ENCODE results near the gene TAF1A. TPM values are rescaled to one million over a fixed set of nuclear protein-coding genes. Genes with fewer than 3 reads are reported as not detected.

Gene TAF1A
- total and polyA plus RNA-seq, 7 donors, result 0.92 to 7.2 (median 3.3) TPM

GRCh38 chr1:222543817-222544216 lies 45.9 kb downstream of the TAF1A start:
- H3K9me3 ChIP-seq, result no peaks in the 10 kb centered on the region
- no peak for DNase-seq
- no peak overlapping the region for H3K27ac ChIP-seq
- H3K36me3 ChIP-seq, result no peaks in the 10 kb centered on the region
- H3K27me3 ChIP-seq, result peaks cover 0 to 31% (median 7%) of the 10 kb centered on the region in 3 donors
- no peaks in the 10 kb centered on the region for H3K4me1 ChIP-seq
- intact Hi-C loops (cut with DNase I), result no loop called here
- 89 to 90% methylated on average over 21 of the region's 21 CpGs for WGBS, 2 donors
- no peak overlapping the region for H3K4me3 ChIP-seq
- TF ChIP-seq, protein P1, sequence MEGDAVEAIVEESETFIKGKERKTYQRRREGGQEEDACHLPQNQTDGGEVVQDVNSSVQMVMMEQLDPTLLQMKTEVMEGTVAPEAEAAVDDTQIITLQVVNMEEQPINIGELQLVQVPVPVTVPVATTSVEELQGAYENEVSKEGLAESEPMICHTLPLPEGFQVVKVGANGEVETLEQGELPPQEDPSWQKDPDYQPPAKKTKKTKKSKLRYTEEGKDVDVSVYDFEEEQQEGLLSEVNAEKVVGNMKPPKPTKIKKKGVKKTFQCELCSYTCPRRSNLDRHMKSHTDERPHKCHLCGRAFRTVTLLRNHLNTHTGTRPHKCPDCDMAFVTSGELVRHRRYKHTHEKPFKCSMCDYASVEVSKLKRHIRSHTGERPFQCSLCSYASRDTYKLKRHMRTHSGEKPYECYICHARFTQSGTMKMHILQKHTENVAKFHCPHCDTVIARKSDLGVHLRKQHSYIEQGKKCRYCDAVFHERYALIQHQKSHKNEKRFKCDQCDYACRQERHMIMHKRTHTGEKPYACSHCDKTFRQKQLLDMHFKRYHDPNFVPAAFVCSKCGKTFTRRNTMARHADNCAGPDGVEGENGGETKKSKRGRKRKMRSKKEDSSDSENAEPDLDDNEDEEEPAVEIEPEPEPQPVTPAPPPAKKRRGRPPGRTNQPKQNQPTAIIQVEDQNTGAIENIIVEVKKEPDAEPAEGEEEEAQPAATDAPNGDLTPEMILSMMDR (IDR thresholded peaks at IDR 0.05), result no peak
- TF ChIP-seq POLR2AphosphoS5 (IDR thresholded peaks at IDR 0.05), result no peak

DNA sequence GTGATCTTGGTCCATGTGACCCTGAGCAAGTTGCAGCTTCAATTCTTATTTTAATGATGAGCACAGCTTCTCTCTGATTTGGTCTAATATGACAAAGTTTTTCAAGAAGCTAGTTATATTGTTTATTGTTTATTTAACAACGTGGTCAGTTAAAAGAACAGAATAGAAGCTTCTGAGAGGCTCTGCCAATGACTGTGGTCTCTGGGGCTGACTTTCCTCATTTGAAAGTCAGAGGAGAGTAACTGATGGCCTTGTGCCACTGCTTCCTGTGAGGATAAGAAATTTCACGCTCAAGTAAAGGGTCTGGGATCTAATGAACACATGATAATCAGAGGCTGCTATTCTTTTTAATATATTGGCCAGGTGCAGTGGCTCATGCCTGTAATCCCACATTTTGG lies 49.1 kb downstream of the TAF1A start:
- TF ChIP-seq POLR2A (IDR thresholded peaks at IDR 0.05), result no peak
- TF ChIP-seq, protein P1 (IDR thresholded peaks at IDR 0.05), result no peak
- no peak for TF ChIP-seq EP300 (IDR thresholded peaks at IDR 0.05)
- TF ChIP-seq POLR2AphosphoS5 (IDR thresholded peaks at IDR 0.05), result no peak

GRCh38 chr1:222539951-222540597 lies 49.7 kb downstream of the TAF1A start:
- TF ChIP-seq, protein P1 (IDR thresholded peaks at IDR 0.05), result no peak
- TF ChIP-seq POLR2A (IDR thresholded peaks at IDR 0.05), result no peak
- no peak for TF ChIP-seq EP300 (IDR thresholded peaks at IDR 0.05)
- no peak for TF ChIP-seq POLR2AphosphoS5 (IDR thresholded peaks at IDR 0.05)
- no peak for DNase-seq
- intact Hi-C loops (cut with DNase I), result no loop called here
- no peaks in the 10 kb centered on the region for H3K36me3 ChIP-seq
- H3K27ac ChIP-seq, result no peak overlapping the region
- no peak overlapping the region for H3K4me3 ChIP-seq
- H3K4me1 ChIP-seq, result no peaks in the 10 kb centered on the region
- peaks cover 0 to 17% (median under 1%) of the 10 kb centered on the region in 3 donors for H3K27me3 ChIP-seq
- WGBS, 2 donors, result 84 to 87% methylated on average over 16 of the region's 16 CpGs
- no peaks in the 10 kb centered on the region for H3K9me3 ChIP-seq

More for the DNA sequence above, 49.1 kb downstream of the TAF1A start:
- H3K4me1 ChIP-seq, result no peaks in the 10 kb centered on the region
- H3K4me3 ChIP-seq, result no peak overlapping the region
- DNase-seq, result no peak
- H3K27me3 ChIP-seq, result peaks cover 0 to 22% (median 6%) of the 10 kb centered on the region in 3 donors
- WGBS, 2 donors, result 44 to 65% methylated on average over 2 of the region's 2 CpGs
- H3K36me3 ChIP-seq, result no peaks in the 10 kb centered on the region
- no peaks in the 10 kb centered on the region for H3K9me3 ChIP-seq
- intact Hi-C loops (cut with DNase I), result no loop called here
- H3K27ac ChIP-seq, result no peak overlapping the region

GRCh38 chr1:222535455-222535854 lies 54.3 kb downstream of the TAF1A start:
- Histone ChIP-seq H3K9me3 (no peaks in the 10 kb centered on the region), H3K4me1 (no peaks in the 10 kb centered on the region), H3K27me3 (no peaks in the 10 kb centered on the region), H3K27ac (no peak overlapping the region), H3K4me3 (no peak overlapping the region), H3K36me3 (no peaks in the 10 kb centered on the region)
- intact Hi-C loops (cut with DNase I), result no loop called here
- WGBS, 2 donors, result 88 to 91% methylated on average over 5 of the region's 5 CpGs
- no peak for DNase-seq
- TF ChIP-seq, protein P1 (IDR thresholded peaks at IDR 0.05), result no peak
- TF ChIP-seq POLR2AphosphoS5 (IDR thresholded peaks at IDR 0.05) (no peak), EP300 (IDR thresholded peaks at IDR 0.05) (no peak), POLR2A (IDR thresholded peaks at IDR 0.05) (no peak)

GRCh38 chr1:222530852-222531251 lies 58.9 kb downstream of the TAF1A start:
- H3K27me3 ChIP-seq, result peaks cover 0 to 2% (median 0%) of the 10 kb centered on the region in 3 donors
- no peak overlapping the region for H3K27ac ChIP-seq
- DNase-seq, result no peak
- TF ChIP-seq EP300 (IDR thresholded peaks at IDR 0.05), result no peak
- TF ChIP-seq POLR2A (IDR thresholded peaks at IDR 0.05), result no peak
- TF ChIP-seq, protein P1 (IDR thresholded peaks at IDR 0.05), result no peak
- TF ChIP-seq POLR2AphosphoS5 (IDR thresholded peaks at IDR 0.05), result no peak
- no peak overlapping the region for H3K4me3 ChIP-seq
- intact Hi-C loops (cut with DNase I), result no loop called here
- no peaks in the 10 kb centered on the region for H3K36me3 ChIP-seq
- no peaks in the 10 kb centered on the region for H3K4me1 ChIP-seq
- H3K9me3 ChIP-seq, result no peaks in the 10 kb centered on the region
- WGBS, 2 donors, result 68 to 81% methylated on average over 6 of the region's 6 CpGs

Data from sigmoid colon (tissue), 7 donors.